WTC11 (cell line): ENCODE results near the gene FLOT2. TPM values are rescaled to one million over a fixed set of nuclear protein-coding genes. Genes with fewer than 3 reads are reported as not detected.
"Not testable (repeated sequence)": the region's sequence is repeated elsewhere in the genome, so short reads cannot be mapped to it uniquely, and the experiment has no call there.

Experiments used
- ATAC-seq: fragments of 200-7000 bp; cut with Tn5 transposase; 2 replicates; pipeline ENCODE4 v1.10.0; 2021; ENCODE audit warnings: mild to moderate bottlenecking, moderate library complexity
- CTCF ChIA-PET: fragments of 300-600 bp; sonication (Branson Sonifier 250); formaldehyde crosslinking; loops from one replicate; lab custom pipeline; 2021; ENCODE audit warnings: antibody characterized with exemption; lab: Charles Lee
- POLR2A ChIA-PET: fragments of 350-600 bp; sonication (Branson Sonifier 250); formaldehyde crosslinking; loops from one replicate; lab custom pipeline; 2021; ENCODE audit warnings: antibody characterized with exemption; lab: Charles Lee
- DNase-seq: peaks from one replicate; pipeline ENCODE4 v3.0.0; 2021; ENCODE audit warnings: low spot score
- H3K27ac Mint-ChIP-seq: 2 replicates; pipeline ENCODE4 v1.8.0; 2021; ENCODE audit warnings: mixed read lengths
- H3K27me3 Mint-ChIP-seq: 2 replicates; pipeline ENCODE4 v1.8.0; 2021; ENCODE audit warnings: low read depth, mild to moderate bottlenecking, moderate library complexity, mixed read lengths
- H3K36me3 Mint-ChIP-seq: 2 replicates; pipeline ENCODE4 v1.8.0; 2021; ENCODE audit warnings: mixed read lengths
- H3K4me1 Mint-ChIP-seq: 2 replicates; pipeline ENCODE4 v1.8.0; 2022; ENCODE audit warnings: mixed read lengths
- H3K4me3 Mint-ChIP-seq: 2 replicates; pipeline ENCODE4 v1.8.0; 2021; ENCODE audit warnings: mild to moderate bottlenecking, moderate library complexity, mixed read lengths
- H3K9me3 Mint-ChIP-seq: 2 replicates; pipeline ENCODE4 v1.8.0; 2021; ENCODE audit warnings: mixed read lengths
- ATF3 ChIP-seq: sonication (generic); formaldehyde crosslinking; conservative IDR thresholded peaks from 2 replicates; pipeline ENCODE4 v1.8.1; 2022; ENCODE audit warnings: mild to moderate bottlenecking, missing genetic modification reagents
- ATF6 ChIP-seq: sonication (generic); formaldehyde crosslinking; IDR thresholded peaks from 2 replicates; pipeline ENCODE4 v1.8.1; 2023; ENCODE audit warnings: mild to moderate bottlenecking, missing genetic modification reagents
- E2F4 ChIP-seq: sonication (generic); formaldehyde crosslinking; IDR thresholded peaks from 2 replicates; pipeline ENCODE4 v1.8.1; 2022; ENCODE audit warnings: low read depth, mild to moderate bottlenecking, moderate library complexity, missing genetic modification reagents, borderline replicate concordance
- FOXJ3 ChIP-seq: sonication (generic); formaldehyde crosslinking; IDR thresholded peaks from 2 replicates; pipeline ENCODE4 v1.9.0; 2021; ENCODE audit warnings: missing genetic modification reagents, mild to moderate bottlenecking, borderline replicate concordance
- JAZF1 ChIP-seq: fragments of 250-450 bp; sonication (Bioruptor Pico); IDR thresholded peaks from 2 replicates; pipeline ENCODE4 v1.9.0; 2021; ENCODE audit warnings: moderate library complexity, mild to moderate bottlenecking, inconsistent platforms
- NFE2L1 ChIP-seq: sonication (generic); formaldehyde crosslinking; IDR thresholded peaks from 2 replicates; pipeline ENCODE4 v1.8.1; 2023; ENCODE audit warnings: missing genetic modification reagents
- NR2C2 ChIP-seq: sonication (generic); formaldehyde crosslinking; IDR thresholded peaks from 2 replicates; pipeline ENCODE4 v1.8.0; 2022; ENCODE audit warnings: mild to moderate bottlenecking, missing genetic modification reagents
- NR3C1 ChIP-seq: sonication (generic); formaldehyde crosslinking; conservative IDR thresholded peaks from 2 replicates; pipeline ENCODE4 v1.8.1; 2023; ENCODE audit warnings: low read depth, mild to moderate bottlenecking, missing genetic modification reagents
- SOX15 ChIP-seq: fragments of 250-450 bp; sonication (Bioruptor Pico); IDR thresholded peaks from 2 replicates; pipeline ENCODE4 v1.9.0; 2021; ENCODE audit warnings: mild to moderate bottlenecking
- TCF7 ChIP-seq: sonication (generic); formaldehyde crosslinking; IDR thresholded peaks from 2 replicates; pipeline ENCODE4 v1.8.0; 2022; ENCODE audit warnings: mild to moderate bottlenecking, low read depth, missing genetic modification reagents, moderate library complexity
- ZMAT4 ChIP-seq: fragments of 250-450 bp; sonication (Bioruptor Pico); IDR thresholded peaks from 2 replicates; pipeline ENCODE4 v1.9.0; 2021; ENCODE audit warnings: mild to moderate bottlenecking
- total RNA-seq: library from RNA; stranded (reverse); gene quantifications from 3 replicates; pipeline ENCODE4 v1.2.3, GENCODE V29; 2021

FLOT2 gene
- total RNA-seq, 1 experiment from 2014 or later: 139 TPM

DNA sequence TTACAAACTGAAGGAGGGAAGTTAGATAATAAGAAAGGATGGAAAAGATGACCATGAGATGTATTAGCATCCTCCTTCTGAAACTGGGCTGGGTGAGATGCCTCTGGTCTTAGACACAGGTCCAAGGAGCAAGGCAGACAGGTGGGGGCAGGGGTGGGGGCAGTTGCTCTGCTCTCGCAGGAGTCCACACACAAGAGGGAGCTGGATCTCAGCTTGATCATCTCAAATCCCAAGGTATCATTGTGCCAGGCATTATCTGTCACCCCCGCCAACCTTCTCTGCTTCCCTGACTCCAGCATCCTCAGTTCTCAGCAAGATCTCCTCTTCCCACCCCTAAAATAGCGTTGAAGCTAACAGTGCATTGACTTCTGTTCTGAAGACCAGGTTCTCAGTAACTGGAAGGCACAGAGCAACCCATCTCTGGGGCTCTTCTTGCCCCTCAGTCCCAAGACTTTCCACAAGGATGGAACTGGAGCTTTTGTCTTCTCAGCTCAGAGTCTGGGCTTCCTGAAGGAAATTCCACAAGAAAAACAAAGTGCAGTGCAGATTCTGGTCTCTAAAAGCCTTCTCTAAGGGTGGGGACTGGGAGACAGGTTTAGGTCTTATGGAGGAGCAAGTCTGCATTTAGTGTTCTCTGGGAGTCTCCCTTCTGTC lies 1.6 kb downstream of the FLOT2 start (continued):
- TF ChIP-seq ATF3 (CRISPR knock-in tag) (no peak), FOXJ3 (CRISPR knock-in tag) (no peak), JAZF1 (CRISPR knock-in tag) (no peak), NR3C1 (CRISPR knock-in tag) (no peak), E2F4 (no peak)

DNA sequence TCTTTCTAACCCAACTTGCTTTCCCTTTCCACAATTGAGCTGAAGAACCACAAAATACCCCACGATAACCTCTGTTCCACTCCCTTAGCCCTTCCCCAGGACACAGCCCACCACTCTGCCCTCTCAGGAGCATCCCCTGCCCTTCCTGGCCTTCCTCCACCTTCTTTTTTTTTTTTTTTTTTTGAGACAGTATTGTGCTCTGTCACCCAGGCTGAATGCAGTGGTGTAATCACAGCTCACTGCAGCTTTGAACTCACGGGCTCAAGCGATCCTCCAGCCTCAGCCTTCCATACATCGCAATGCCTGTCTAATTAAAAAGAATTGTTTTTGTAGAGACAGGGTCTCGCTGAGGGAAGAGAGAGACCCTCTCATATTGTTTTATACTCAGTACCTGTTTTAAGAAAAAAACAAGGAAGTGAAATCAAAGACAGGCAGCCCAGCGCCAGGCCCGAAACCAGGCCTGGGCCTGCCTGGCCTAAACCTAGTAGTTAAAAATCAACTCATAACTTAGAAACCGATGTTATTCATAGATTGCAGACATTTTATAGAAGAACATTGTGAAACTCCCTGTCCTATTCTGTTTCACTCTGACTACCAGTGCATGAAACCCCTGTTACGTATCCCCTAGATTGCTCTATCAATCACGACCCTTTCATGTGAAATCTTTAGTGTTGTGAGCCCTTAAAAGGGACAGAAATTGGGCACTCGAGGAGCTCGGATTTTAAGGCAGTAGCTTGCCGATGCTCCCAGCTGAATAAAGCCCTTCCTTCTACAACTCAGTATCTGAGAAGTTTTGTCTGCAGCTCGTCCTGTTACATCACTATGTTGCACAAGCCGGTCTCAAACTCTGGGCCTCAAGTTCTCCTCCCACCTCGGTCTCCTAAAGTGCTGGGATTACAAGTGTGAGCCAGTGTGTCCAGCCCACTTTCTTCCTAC lies 4.0 kb downstream of the FLOT2 start:
- H3K4me1 Mint-ChIP-seq: peaks cover 26% of the 10 kb centered on the region
- CTCF ChIA-PET: interaction anchor here (0.7 to 5.1 kb wide), 4 partner anchors 14 to 224 kb away, joined by 3 to 25 read pairs (median 4); no protein-coding TSS in a partner anchor

GRCh38 chr17:28892024-28892423 lies 5.5 kb downstream of the FLOT2 start:
- H3K36me3 Mint-ChIP-seq: peaks cover 8% of the 10 kb centered on the region
- H3K4me3 Mint-ChIP-seq: no peak overlapping the region
- H3K9me3 Mint-ChIP-seq: no peaks in the 10 kb centered on the region
- DNase-seq: no peak
- CTCF ChIA-PET: interaction anchor here (1.6 kb wide), 1 partner anchor 128 kb away, joined by 5 read pairs; no protein-coding TSS in a partner anchor
- TF ChIP-seq SOX15 (CRISPR knock-in tag): no peak
- no peak for TF ChIP-seq TCF7
- TF ChIP-seq NFE2L1 (CRISPR knock-in tag): no peak
- TF ChIP-seq NR2C2 (CRISPR knock-in tag): no peak
- no peak for TF ChIP-seq ATF6 (CRISPR knock-in tag)
- TF ChIP-seq, all 79 proteins: peak for 0
- no peaks in the 10 kb centered on the region for H3K27me3 Mint-ChIP-seq
- peaks cover 22% of the 10 kb centered on the region for H3K4me1 Mint-ChIP-seq
- no peak overlapping the region for H3K27ac Mint-ChIP-seq
- POLR2A ChIA-PET: no interaction called here
- ATAC-seq: no peak

More for the DNA sequence above, 4.0 kb downstream of the FLOT2 start:
- H3K27me3 Mint-ChIP-seq, H3K36me3 Mint-ChIP-seq, H3K9me3 Mint-ChIP-seq, DNase-seq, ATAC-seq, H3K4me3 Mint-ChIP-seq: not testable (repeated sequence)
- peak overlapping the region; percentile 37; the same call in 1 of the 2 replicates for H3K27ac Mint-ChIP-seq
- POLR2A ChIA-PET: interaction anchor here (0.6 kb wide), 2 partner anchors 34 to 82 kb away, joined by 3 to 4 read pairs; no protein-coding TSS in a partner anchor

DNA sequence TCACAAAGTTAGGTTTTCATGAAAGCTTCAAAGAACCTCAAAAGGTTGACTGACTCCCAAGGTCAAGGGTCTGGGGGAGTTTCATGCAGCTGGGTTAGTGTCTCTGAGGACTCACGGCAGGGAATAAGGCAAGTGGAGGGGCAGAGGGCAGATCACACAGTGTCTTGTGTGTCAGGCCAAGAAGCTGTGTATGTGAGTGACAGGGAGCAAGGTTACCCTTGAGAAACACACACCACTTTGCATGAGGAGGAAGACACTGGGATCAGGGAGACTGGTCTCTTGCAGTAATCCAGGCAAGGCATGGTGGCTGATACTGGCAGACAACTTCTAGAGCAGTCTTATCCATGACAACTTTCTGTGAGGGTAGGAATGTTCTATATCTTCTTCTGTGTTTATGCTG lies 6.3 kb downstream of the FLOT2 start:
- no peak for ATAC-seq
- no peak for TF ChIP-seq ZMAT4
- no peaks in the 10 kb centered on the region for H3K9me3 Mint-ChIP-seq
- H3K36me3 Mint-ChIP-seq: peaks cover 8% of the 10 kb centered on the region
- POLR2A ChIA-PET: no interaction called here
- no peak overlapping the region for H3K4me3 Mint-ChIP-seq
- DNase-seq: no peak
- peaks cover 15% of the 10 kb centered on the region for H3K4me1 Mint-ChIP-seq
- CTCF ChIA-PET: interaction anchor here (1.4 to 1.6 kb wide), 2 partner anchors 127 to 226 kb away, joined by 5 to 8 read pairs; no protein-coding TSS in a partner anchor
- H3K27me3 Mint-ChIP-seq: no peaks in the 10 kb centered on the region
- no peak overlapping the region for H3K27ac Mint-ChIP-seq
